OCI-LY3 (cell line): ENCODE results near the gene CLDN3.
"Not testable (repeated sequence)": the region's sequence is repeated elsewhere in the genome, so short reads cannot be mapped to it uniquely, and the experiment has no call there.

Experiments
- H2AFZ ChIP-seq: fragments of 200-600, 300-600 bp; shearing (Covaris generic); 2 replicates; pipeline ENCODE4 v1.6.0; 2014; ENCODE audit warnings: antibody characterized with exemption, low read depth, low read length
- H3K27ac ChIP-seq: fragments of 200-600, 300-600 bp; sonication (generic); 2 replicates; pipeline ENCODE4 v1.5.1; 2014; ENCODE audit warnings: mild to moderate bottlenecking, low read length, moderate library complexity, mixed read lengths
- H3K27me3 ChIP-seq: fragments of 200-600, 300-600 bp; sonication (generic); 2 replicates; pipeline ENCODE4 v1.6.1; 2014; ENCODE audit warnings: low read depth, low read length, mixed read lengths
- H3K36me3 ChIP-seq: fragments of 200-600, 300-600 bp; sonication (generic); replicated peaks from 2 replicates; pipeline ENCODE3; 2014; ENCODE audit warnings: low read depth, low read length, mixed read lengths
- H3K4me1 ChIP-seq: fragments of 300-600, 200-600 bp; sonication (generic); 2 replicates; pipeline ENCODE4 v1.6.1; 2014; ENCODE audit warnings: low read length, mixed read lengths
- H3K4me2 ChIP-seq: fragments of 200-600, 300-600 bp; sonication (generic); 2 replicates; pipeline ENCODE4 v1.6.1; 2014; ENCODE audit warnings: low read length, mixed read lengths
- H3K4me3 ChIP-seq: fragments of 300-600, 200-600 bp; sonication (generic); 2 replicates; pipeline ENCODE4 v1.5.1; 2014; ENCODE audit warnings: antibody characterized with exemption, mild to moderate bottlenecking, low read length, moderate library complexity
- H3K79me2 ChIP-seq: fragments of 300-600, 200-600 bp; shearing (Covaris generic); 2 replicates; pipeline ENCODE4 v1.6.1; 2014; ENCODE audit warnings: mild to moderate bottlenecking, low read length, mixed read lengths
- H3K9ac ChIP-seq: fragments of 300-600, 200-600 bp; shearing (Covaris generic); 2 replicates; pipeline ENCODE4 v1.6.0; 2014; ENCODE audit warnings: mild to moderate bottlenecking, low read length, moderate library complexity
- H3K9me3 ChIP-seq: fragments of 200-600, 300-600 bp; shearing (Covaris generic); 2 replicates; pipeline ENCODE4 v1.6.1; 2014; ENCODE audit warnings: low read length, mixed read lengths; ENCODE audit not compliant: insufficient read depth
- H4K20me1 ChIP-seq: fragments of 200-600, 300-600 bp; sonication (generic); 2 replicates; pipeline ENCODE4 v1.6.1; 2016; ENCODE audit warnings: low read length, mixed read lengths; ENCODE audit not compliant: insufficient read depth
- EZH2phosphoT487 ChIP-seq: fragments of 200-600 bp; shearing (Covaris generic); IDR thresholded peaks from 2 replicates; pipeline ENCODE4 v1.6.1; 2018; ENCODE audit warnings: antibody characterized with exemption, mixed run types, low read depth
- TF ChIP-seq, protein P1 (sequence below): fragments of 200-600, 300-600 bp; sonication (generic); IDR thresholded peaks from 2 replicates; pipeline ENCODE4 v1.5.1; 2014; ENCODE audit warnings: antibody characterized with exemption, low read length, low read depth

Gene CLDN3

DNA sequence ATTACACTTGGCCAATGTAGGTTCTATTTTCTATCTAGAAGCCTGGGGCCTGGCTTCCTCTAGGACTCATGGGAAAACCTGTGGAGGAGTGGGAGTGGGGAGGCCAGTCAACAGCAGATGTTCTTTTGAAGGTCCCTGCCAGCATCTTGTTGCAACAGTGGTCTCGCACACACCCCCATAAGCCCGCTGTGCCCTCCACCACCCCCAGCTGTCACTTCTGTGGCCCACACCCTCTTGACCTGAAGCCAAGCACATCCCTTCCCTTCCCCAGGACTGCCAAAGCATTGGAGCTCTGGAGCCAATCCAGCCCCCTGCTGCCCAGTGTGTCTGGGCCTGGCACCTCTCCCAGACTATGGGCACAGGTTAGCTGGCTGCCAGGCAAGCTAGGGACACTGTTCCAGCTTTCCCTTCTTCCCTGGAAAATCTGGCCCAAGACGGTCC, 48.7 kb downstream of the CLDN3 start:
- Histone ChIP-seq H3K4me2 (no peak overlapping the region), H3K9ac (no peak overlapping the region), H4K20me1 (peaks cover 4% of the 10 kb centered on the region; the same call in 1 of the 2 replicates), H3K9me3 (no peaks in the 10 kb centered on the region), H3K4me1 (peaks cover 11% of the 10 kb centered on the region), H3K27me3 (0 out of 2 replicates have a peak, but pooled peaks cover 3% of the 10 kb centered on the region), H3K79me2 (peaks cover 5% of the 10 kb centered on the region; the same call in 1 of the 2 replicates), H3K36me3 (no peaks in the 10 kb centered on the region), H2AFZ (no peak overlapping the region), H3K27ac (no peak overlapping the region), H3K4me3 (no peak overlapping the region)
- TF ChIP-seq, protein P1, sequence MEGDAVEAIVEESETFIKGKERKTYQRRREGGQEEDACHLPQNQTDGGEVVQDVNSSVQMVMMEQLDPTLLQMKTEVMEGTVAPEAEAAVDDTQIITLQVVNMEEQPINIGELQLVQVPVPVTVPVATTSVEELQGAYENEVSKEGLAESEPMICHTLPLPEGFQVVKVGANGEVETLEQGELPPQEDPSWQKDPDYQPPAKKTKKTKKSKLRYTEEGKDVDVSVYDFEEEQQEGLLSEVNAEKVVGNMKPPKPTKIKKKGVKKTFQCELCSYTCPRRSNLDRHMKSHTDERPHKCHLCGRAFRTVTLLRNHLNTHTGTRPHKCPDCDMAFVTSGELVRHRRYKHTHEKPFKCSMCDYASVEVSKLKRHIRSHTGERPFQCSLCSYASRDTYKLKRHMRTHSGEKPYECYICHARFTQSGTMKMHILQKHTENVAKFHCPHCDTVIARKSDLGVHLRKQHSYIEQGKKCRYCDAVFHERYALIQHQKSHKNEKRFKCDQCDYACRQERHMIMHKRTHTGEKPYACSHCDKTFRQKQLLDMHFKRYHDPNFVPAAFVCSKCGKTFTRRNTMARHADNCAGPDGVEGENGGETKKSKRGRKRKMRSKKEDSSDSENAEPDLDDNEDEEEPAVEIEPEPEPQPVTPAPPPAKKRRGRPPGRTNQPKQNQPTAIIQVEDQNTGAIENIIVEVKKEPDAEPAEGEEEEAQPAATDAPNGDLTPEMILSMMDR: no peak
- no peak for TF ChIP-seq EZH2phosphoT487

DNA sequence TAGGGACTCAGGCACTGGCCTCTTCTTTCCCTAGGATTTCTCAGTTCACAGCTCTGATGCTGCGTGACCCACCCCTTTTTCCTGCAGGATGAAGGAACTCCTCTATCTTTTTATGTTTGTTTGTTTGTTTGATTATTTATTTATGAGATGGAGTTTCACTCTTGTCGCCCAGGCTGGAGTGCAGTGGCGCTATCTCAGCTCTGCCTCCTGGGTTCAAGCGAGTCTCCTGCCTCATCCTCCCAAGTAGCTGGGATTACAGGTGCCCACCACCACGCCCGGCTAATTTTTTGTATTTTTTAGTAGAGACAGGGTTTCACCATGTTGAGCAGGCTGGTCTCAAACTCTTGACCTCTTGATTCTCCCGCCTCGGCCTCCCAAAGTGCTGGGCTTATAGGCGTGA, 49.6 kb downstream of the CLDN3 start:
- not testable (repeated sequence) for H4K20me1 ChIP-seq

GRCh38 chr7:73719806-73720169, 50.3 kb downstream of the CLDN3 start:
- peak overlapping the region; percentile 65; the same call in 1 of the 2 replicates for H2AFZ ChIP-seq
- no peaks in the 10 kb centered on the region for H3K9me3 ChIP-seq
- no peaks in the 10 kb centered on the region for H3K36me3 ChIP-seq
- peaks cover 11% of the 10 kb centered on the region for H3K4me1 ChIP-seq
- TF ChIP-seq, protein P1: no peak
- TF ChIP-seq EZH2phosphoT487: no peak
- no peak overlapping the region for H3K9ac ChIP-seq
- H3K79me2 ChIP-seq: peaks cover 5% of the 10 kb centered on the region; the same call in 1 of the 2 replicates
- H4K20me1 ChIP-seq: peaks cover 4% of the 10 kb centered on the region; the same call in 1 of the 2 replicates
- H3K4me2 ChIP-seq: peak overlapping the region; percentile 89
- no peak overlapping the region for H3K27ac ChIP-seq
- H3K27me3 ChIP-seq: 0 out of 2 replicates have a peak, but pooled peaks cover 3% of the 10 kb centered on the region
- peak overlapping the region; percentile 78 for H3K4me3 ChIP-seq

More for the DNA sequence above, 49.6 kb downstream of the CLDN3 start:
- not testable (repeated sequence) for H3K36me3 ChIP-seq, H3K9me3 ChIP-seq, H3K27ac ChIP-seq, H3K4me2 ChIP-seq, H3K27me3 ChIP-seq, H3K79me2 ChIP-seq, H3K9ac ChIP-seq, H2AFZ ChIP-seq, H3K4me3 ChIP-seq
- peaks cover 11% of the 10 kb centered on the region for H3K4me1 ChIP-seq
